Vagina (tissue), 2 donors: ENCODE data around the gene FRS2. TPM values are rescaled to one million over a fixed set of nuclear protein-coding genes. Genes with fewer than 3 reads are reported as not detected.
"Not testable (repeated sequence)": the region's sequence is repeated elsewhere in the genome, so short reads cannot be mapped to it uniquely, and the experiment has no call there.

Experiments used
- DNase-seq, 2 donors: peaks; one replicate each; pipeline ENCODE4 v3.0.0-alpha.2; 2017; ENCODE audit errors: extremely low spot score in 2 of 2
- H3K27ac ChIP-seq: fragments of 200-600 bp; sonication (generic); one replicate; pipeline ENCODE4 v1.5.1; 2019
- H3K27me3 ChIP-seq: fragments of 200-600 bp; sonication (generic); one replicate; pipeline ENCODE4 v1.5.1; 2019
- H3K36me3 ChIP-seq, 2 donors: fragments of 200-600 bp; sonication (generic); one replicate each; pipeline ENCODE4 v1.5.1; 2017 to 2019
- H3K4me1 ChIP-seq: fragments of 200-600 bp; sonication (generic); one replicate; pipeline ENCODE4 v1.5.1; 2019
- H3K4me3 ChIP-seq, 2 donors: fragments of 200-600 bp; sonication (generic); 1 replicate in 1 of 2; 2 replicates in 1 of 2; pipeline ENCODE4 v1.5.1; 2016 to 2019
- H3K9me3 ChIP-seq: fragments of 200-600 bp; sonication (generic); one replicate; pipeline ENCODE4 v1.5.1; 2019
- POLR2A ChIP-seq, 2 donors: fragments of 450-650 bp; IDR thresholded peaks; one replicate each; pipeline ENCODE4 v1.6.1; 2017; ENCODE audit warnings: antibody characterized with exemption in 2 of 2, mild to moderate bottlenecking in 2 of 2, moderate library complexity in 2 of 2
- POLR2AphosphoS5 ChIP-seq, 2 donors: sonication (generic); formaldehyde crosslinking; IDR thresholded peaks; one replicate each; pipeline ENCODE4 v1.9.0; 2017; ENCODE audit warnings: antibody characterized with exemption in 2 of 2, mild to moderate bottlenecking in 2 of 2, low read depth in 1 of 2; ENCODE audit not compliant: insufficient read depth in 1 of 2
- intact Hi-C: fragments of 100-400 bp; cut with DNase I; formaldehyde crosslinking; loops from one replicate; pipeline ENCODE4 v1.15.1; 2023
- total RNA-seq: library from RNA; depleted of rRNA; stranded (reverse); fragments of >200 nt; gene quantifications from one replicate; pipeline ENCODE4 v1.2.3, GENCODE V29; 2016
- TF ChIP-seq, protein P1 (sequence below), 3 experiments: fragments of 450-650 bp in 2 of 3; fragments of 200-600 bp in 1 of 3; sonication (generic) in 1 of 3; IDR thresholded peaks; one replicate each; pipeline ENCODE4 v1.5.1; 2017 to 2019; ENCODE audit warnings: antibody characterized with exemption in 3 of 3, mild to moderate bottlenecking in 2 of 3, moderate library complexity in 2 of 3

Gene FRS2
- total RNA-seq, 1 donor from 2014 or later = 44.0 TPM

DNA sequence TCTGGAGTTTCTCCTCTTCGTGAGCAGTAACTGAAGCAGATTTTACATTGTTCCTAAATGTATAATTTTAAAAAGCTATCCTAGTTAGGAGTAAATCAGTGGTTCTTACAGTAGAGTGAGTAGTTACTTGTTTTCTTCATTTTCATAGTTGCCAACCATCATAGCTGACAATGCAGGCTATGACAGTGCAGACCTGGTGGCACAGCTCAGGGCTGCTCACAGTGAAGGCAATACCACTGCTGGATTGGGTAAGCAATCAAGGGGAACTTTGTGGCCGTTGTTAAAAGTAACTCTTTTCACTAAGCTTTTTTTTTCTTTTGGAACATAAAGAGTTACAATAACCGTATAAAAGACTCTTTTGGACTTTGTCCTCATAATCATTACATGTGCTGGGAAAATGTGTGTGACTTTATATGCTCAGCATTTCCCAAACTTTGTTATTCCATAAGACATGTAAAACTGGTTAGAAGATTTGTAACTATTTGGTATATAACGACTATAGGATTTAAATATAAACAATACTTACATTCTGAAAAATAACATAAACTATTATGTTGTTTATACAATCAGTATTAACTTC lies 128.1 kb downstream of the FRS2 start:
- Histone ChIP-seq H3K27ac (no peak overlapping the region), H3K27me3 (no peaks in the 10 kb centered on the region), H3K4me3 (no peak overlapping the region), H3K4me1 (no peaks in the 10 kb centered on the region), H3K9me3 (no peaks in the 10 kb centered on the region), H3K36me3 (peaks cover 0 to 79% of the 10 kb centered on the region in 2 donors)
- intact Hi-C loops = no loop called here
- TF ChIP-seq POLR2AphosphoS5 (IDR thresholded peaks at IDR 0.05; ENCODE audit: insufficient read depth in 1 of 2, low read depth in 1 of 2) = no peak
- no peak for TF ChIP-seq POLR2A (IDR thresholded peaks at IDR 0.05)
- TF ChIP-seq, protein P1, sequence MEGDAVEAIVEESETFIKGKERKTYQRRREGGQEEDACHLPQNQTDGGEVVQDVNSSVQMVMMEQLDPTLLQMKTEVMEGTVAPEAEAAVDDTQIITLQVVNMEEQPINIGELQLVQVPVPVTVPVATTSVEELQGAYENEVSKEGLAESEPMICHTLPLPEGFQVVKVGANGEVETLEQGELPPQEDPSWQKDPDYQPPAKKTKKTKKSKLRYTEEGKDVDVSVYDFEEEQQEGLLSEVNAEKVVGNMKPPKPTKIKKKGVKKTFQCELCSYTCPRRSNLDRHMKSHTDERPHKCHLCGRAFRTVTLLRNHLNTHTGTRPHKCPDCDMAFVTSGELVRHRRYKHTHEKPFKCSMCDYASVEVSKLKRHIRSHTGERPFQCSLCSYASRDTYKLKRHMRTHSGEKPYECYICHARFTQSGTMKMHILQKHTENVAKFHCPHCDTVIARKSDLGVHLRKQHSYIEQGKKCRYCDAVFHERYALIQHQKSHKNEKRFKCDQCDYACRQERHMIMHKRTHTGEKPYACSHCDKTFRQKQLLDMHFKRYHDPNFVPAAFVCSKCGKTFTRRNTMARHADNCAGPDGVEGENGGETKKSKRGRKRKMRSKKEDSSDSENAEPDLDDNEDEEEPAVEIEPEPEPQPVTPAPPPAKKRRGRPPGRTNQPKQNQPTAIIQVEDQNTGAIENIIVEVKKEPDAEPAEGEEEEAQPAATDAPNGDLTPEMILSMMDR (IDR thresholded peaks at IDR 0.05) = no peak
- DNase-seq = no peak

DNA sequence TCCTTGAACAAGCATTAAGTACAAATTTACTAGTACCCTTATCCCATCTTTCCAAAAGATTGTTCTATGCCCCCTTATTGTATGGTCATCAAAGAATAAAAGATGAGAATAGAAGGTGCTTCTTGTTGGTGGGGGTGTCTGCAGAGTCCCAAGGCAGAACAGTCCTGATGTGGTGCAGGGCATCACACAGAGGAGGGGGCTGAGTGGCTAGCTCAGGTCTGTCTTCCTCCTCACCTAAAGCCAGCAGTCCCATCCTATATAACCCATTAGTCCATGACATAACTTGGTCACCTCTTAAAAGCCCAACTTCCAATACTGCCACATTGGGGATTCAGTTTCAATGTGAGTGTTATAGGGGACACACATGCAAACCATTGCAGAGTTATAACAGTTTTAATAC lies 130.6 kb downstream of the FRS2 start:
- Histone ChIP-seq H3K27ac (no peak overlapping the region), H3K4me3 (no peak overlapping the region), H3K27me3 (no peaks in the 10 kb centered on the region), H3K4me1 (no peaks in the 10 kb centered on the region), H3K9me3 (no peaks in the 10 kb centered on the region), H3K36me3 (peaks cover 0 to 60% of the 10 kb centered on the region in 2 donors)
- DNase-seq = no peak
- intact Hi-C loops = no loop called here
- TF ChIP-seq POLR2A (IDR thresholded peaks at IDR 0.05) = no peak
- TF ChIP-seq, protein P1 (IDR thresholded peaks at IDR 0.05) = no peak
- no peak for TF ChIP-seq POLR2AphosphoS5 (IDR thresholded peaks at IDR 0.05; ENCODE audit: insufficient read depth in 1 of 2, low read depth in 1 of 2)

DNA sequence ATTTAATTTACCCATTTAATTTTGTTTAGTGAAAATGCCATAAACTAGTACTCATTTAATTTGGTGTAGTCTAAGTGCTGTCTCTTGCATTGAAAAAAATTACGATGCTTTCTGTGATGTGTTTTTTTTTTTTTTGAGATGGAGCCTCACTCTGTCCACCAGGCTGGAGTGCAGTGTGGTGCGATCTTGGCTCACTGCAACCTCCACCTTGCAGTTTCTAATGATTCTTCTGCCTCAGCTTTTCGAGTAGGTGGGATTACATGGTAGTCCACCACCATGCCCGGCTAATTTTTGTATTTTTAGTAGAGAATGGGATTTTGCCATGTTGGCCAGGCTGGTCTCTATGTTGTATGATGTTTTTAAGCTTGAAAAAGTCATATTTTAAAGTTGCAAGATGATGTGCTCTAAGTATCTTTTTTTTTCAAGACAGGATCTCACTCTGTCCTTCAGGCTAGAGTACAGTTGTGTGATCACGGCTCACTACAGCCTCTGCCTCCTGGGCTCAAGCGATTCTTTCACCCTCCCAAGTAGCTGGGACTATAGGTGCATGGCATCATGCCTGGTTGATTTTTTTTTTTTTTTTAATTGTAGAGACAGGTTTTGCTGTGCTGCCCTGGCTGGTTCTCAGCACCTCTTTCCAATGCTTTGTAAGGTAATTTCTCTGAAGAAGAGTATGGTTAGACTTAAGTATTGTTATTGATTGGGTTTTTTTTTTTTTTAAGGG lies 131.9 kb downstream of the FRS2 start:
- no peak for TF ChIP-seq POLR2AphosphoS5 (IDR thresholded peaks at IDR 0.05; ENCODE audit: insufficient read depth in 1 of 2, low read depth in 1 of 2)
- no peak for TF ChIP-seq POLR2A (IDR thresholded peaks at IDR 0.05)
- TF ChIP-seq, protein P1 (IDR thresholded peaks at IDR 0.05) = no peak
- no peaks in the 10 kb centered on the region for H3K4me1 ChIP-seq
- intact Hi-C loops = no loop called here
- no peaks in the 10 kb centered on the region for H3K9me3 ChIP-seq
- H3K36me3 ChIP-seq = peaks cover 0 to 54% of the 10 kb centered on the region in 2 donors
- DNase-seq = no peak
- no peak overlapping the region for H3K27ac ChIP-seq
- H3K4me3 ChIP-seq = no peak overlapping the region
- H3K27me3 ChIP-seq = no peaks in the 10 kb centered on the region

DNA sequence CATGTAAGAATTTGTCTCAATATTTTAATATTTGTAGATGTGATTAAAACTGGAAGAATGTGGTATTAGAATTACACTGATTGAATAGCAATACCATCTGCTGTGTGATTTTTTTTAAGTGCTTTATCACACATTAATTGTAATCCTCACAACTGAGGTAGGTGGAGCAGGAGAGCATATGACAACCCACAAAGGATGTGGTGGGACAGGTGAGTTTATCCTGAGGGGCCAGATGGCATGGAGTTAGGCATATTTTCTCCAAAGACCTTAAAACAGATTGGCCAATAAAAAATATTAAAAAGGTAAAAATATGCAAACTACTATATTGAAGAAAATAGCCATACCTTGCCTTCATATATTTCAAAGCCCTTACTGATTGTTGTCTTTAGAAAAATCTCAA lies 132.8 kb downstream of the FRS2 start:
- no peak overlapping the region for H3K4me3 ChIP-seq
- no peaks in the 10 kb centered on the region for H3K4me1 ChIP-seq
- no peak overlapping the region for H3K27ac ChIP-seq
- DNase-seq = no peak
- intact Hi-C loops = no loop called here
- TF ChIP-seq POLR2A (IDR thresholded peaks at IDR 0.05) = no peak
- no peak for TF ChIP-seq POLR2AphosphoS5 (IDR thresholded peaks at IDR 0.05; ENCODE audit: insufficient read depth in 1 of 2, low read depth in 1 of 2)
- TF ChIP-seq, protein P1 (IDR thresholded peaks at IDR 0.05) = no peak
- no peaks in the 10 kb centered on the region for H3K9me3 ChIP-seq
- no peaks in the 10 kb centered on the region for H3K27me3 ChIP-seq
- H3K36me3 ChIP-seq = peaks cover 0 to 46% of the 10 kb centered on the region in 2 donors

DNA sequence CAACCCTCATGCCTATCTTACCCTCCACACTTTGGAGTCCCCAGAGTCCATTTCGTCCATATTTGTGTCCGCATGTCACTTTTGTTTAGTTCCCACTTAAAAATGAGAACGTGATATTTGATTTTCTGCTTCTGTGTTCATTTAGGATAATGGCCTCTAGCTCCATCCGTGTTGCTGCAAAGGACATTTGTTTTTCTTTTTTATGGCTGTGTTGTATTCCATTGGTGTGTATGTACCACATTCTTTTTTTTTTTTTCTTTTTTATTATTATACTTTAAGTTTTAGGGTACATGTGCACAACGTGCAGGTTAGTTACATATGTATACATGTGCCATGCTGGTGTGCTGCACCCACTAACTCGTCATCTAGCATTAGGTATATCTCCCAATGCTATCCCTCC lies 133.4 kb downstream of the FRS2 start:
- H3K4me3 ChIP-seq, H3K4me1 ChIP-seq, H3K9me3 ChIP-seq, H3K27ac ChIP-seq, DNase-seq, intact Hi-C loops, H3K27me3 ChIP-seq: not testable (repeated sequence)
- peaks cover 0 to 41% of the 10 kb centered on the region in 2 donors for H3K36me3 ChIP-seq

DNA sequence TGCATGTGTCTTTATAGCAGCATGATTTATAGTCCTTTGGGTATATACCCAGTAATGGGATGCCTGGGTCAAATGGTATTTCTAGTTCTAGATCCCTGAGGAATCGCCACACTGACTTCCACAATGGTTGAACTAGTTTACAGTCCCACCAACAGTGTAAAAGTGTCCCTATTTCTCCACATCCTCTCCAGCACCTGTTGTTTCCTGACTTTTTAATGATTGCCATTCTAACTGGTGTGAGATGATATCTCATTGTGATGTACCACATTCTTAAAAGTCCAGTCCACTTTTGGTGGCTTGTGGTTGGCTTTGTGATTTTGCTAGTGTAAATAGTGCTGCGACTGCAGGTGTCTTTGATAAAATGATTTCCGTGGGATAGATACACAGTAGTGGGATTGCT lies 134.1 kb downstream of the FRS2 start:
- intact Hi-C loops, H3K4me3 ChIP-seq, DNase-seq, H3K4me1 ChIP-seq, H3K27ac ChIP-seq, H3K27me3 ChIP-seq, H3K9me3 ChIP-seq: not testable (repeated sequence)
- H3K36me3 ChIP-seq = peaks cover 0 to 34% of the 10 kb centered on the region in 2 donors
